Neural cell (in vitro differentiated cells): ENCODE measurements around the gene BIRC5. TPM values are rescaled to one million over a fixed set of nuclear protein-coding genes. Genes with fewer than 3 reads are reported as not detected.

Source experiments
- H2AFZ ChIP-seq: fragments of 200-600, 300-800 bp; sonication (generic), shearing (Covaris generic); 2 replicates; pipeline ENCODE4 v1.6.0; 2014; ENCODE audit warnings: low read depth, mild to moderate bottlenecking, antibody characterized with exemption, low read length, moderate library complexity
- H3F3A ChIP-seq: fragments of 200-600 bp; shearing (Covaris generic); 2 replicates; pipeline ENCODE4 v1.6.1; 2016; ENCODE audit warnings: mild to moderate bottlenecking, moderate library complexity, mixed read lengths, antibody characterized with exemption, low read length; ENCODE audit not compliant: insufficient read depth, poor library complexity, severe bottlenecking
- H3K27ac ChIP-seq: fragments of 200-600, 300-800 bp; sonication (generic), shearing (Covaris generic); 2 replicates; pipeline ENCODE4 v1.5.1; 2014; ENCODE audit warnings: mild to moderate bottlenecking, low read length, moderate library complexity
- H3K27me3 ChIP-seq: fragments of 300-800, 200-600 bp; sonication (generic), shearing (Covaris generic); 2 replicates; pipeline ENCODE4 v1.6.0; 2014; ENCODE audit warnings: mild to moderate bottlenecking, low read depth, low read length, moderate library complexity; ENCODE audit not compliant: insufficient read depth
- H3K36me3 ChIP-seq: fragments of 300-800, 200-600 bp; sonication (generic), shearing (Covaris generic); 2 replicates; pipeline ENCODE4 v1.5.1; 2014; ENCODE audit warnings: mild to moderate bottlenecking, antibody characterized with exemption, low read length, moderate library complexity; ENCODE audit not compliant: insufficient read depth
- H3K4me2 ChIP-seq: fragments of 300-800, 200-600 bp; sonication (generic), shearing (Covaris generic); 2 replicates; pipeline ENCODE4 v1.6.0; 2014; ENCODE audit warnings: mild to moderate bottlenecking, low read length
- H3K4me3 ChIP-seq: fragments of 300-800, 200-600 bp; sonication (generic), shearing (Covaris generic); 2 replicates; pipeline ENCODE4 v1.5.1; 2014; ENCODE audit warnings: mild to moderate bottlenecking, low read length, moderate library complexity
- H3K79me2 ChIP-seq: fragments of 200-600 bp; shearing (Covaris generic); replicated peaks from 2 replicates; pipeline ENCODE4 v1.6.0; 2014; ENCODE audit warnings: mild to moderate bottlenecking, low read length, moderate library complexity; ENCODE audit not compliant: insufficient read depth
- H3K9ac ChIP-seq: fragments of 300-800, 200-600 bp; sonication (generic), shearing (Covaris generic); 2 replicates; pipeline ENCODE4 v1.6.1; 2016; ENCODE audit warnings: mild to moderate bottlenecking, low read length, mixed read lengths
- H3K9me2 ChIP-seq: fragments of 200-600 bp; shearing (Covaris generic); 2 replicates; pipeline ENCODE4 v1.6.1; 2016; ENCODE audit warnings: mild to moderate bottlenecking, low read length, mixed read lengths; ENCODE audit not compliant: insufficient read depth
- H3K9me3 ChIP-seq: fragments of 200-600, 300-800 bp; sonication (generic), shearing (Covaris generic); 2 replicates; pipeline ENCODE4 v1.6.1; 2016; ENCODE audit warnings: mild to moderate bottlenecking, mixed run types, low read length, moderate library complexity, mixed read lengths
- H4K20me1 ChIP-seq: fragments of 200-600 bp; shearing (Covaris generic); 2 replicates; pipeline ENCODE4 v1.6.1; 2016; ENCODE audit warnings: mild to moderate bottlenecking, mixed run types; ENCODE audit not compliant: insufficient read depth
- CTCF ChIP-seq: fragments of 450-650 bp; IDR thresholded peaks from 2 replicates; pipeline ENCODE4 v1.5.1; 2014; ENCODE audit warnings: antibody characterized with exemption, mild to moderate bottlenecking, moderate library complexity; ENCODE audit not compliant: poor library complexity, severe bottlenecking
- EP300 ChIP-seq: fragments of 450-650 bp; conservative IDR thresholded peaks from 2 replicates; pipeline ENCODE4 v1.6.1; 2014; ENCODE audit warnings: antibody characterized with exemption, mild to moderate bottlenecking, moderate library complexity; ENCODE audit not compliant: poor library complexity, severe bottlenecking
- EZH2 ChIP-seq: fragments of 200-600, 300-800 bp; shearing (Covaris generic), sonication (generic); IDR thresholded peaks from 2 replicates; pipeline ENCODE4 v1.6.1; 2014; ENCODE audit warnings: antibody characterized with exemption, low read length, borderline replicate concordance, mild to moderate bottlenecking; ENCODE audit not compliant: insufficient read depth, poor library complexity, severe bottlenecking
- MXI1 ChIP-seq: fragments of 450-650 bp; conservative IDR thresholded peaks from 2 replicates; pipeline ENCODE4 v1.6.1; 2014; ENCODE audit warnings: antibody characterized with exemption, mild to moderate bottlenecking; ENCODE audit not compliant: poor library complexity, severe bottlenecking
- POLR2AphosphoS5 ChIP-seq: IDR thresholded peaks from 2 replicates; pipeline ENCODE4 v1.6.1; 2012
- RAD21 ChIP-seq: fragments of 450-650 bp; conservative IDR thresholded peaks from 2 replicates; pipeline ENCODE4 v1.6.1; 2014; ENCODE audit warnings: antibody characterized with exemption, mild to moderate bottlenecking, moderate library complexity
- REST ChIP-seq: IDR thresholded peaks from 2 replicates; pipeline ENCODE4 v1.6.1; 2012; ENCODE audit warnings: borderline replicate concordance
- SMC3 ChIP-seq: fragments of 450-650 bp; conservative IDR thresholded peaks from 2 replicates; pipeline ENCODE4 v1.6.1; 2014; ENCODE audit warnings: antibody characterized with exemption, mild to moderate bottlenecking, moderate library complexity; ENCODE audit not compliant: poor library complexity
- TAF1 ChIP-seq: IDR thresholded peaks from 2 replicates; pipeline ENCODE4 v1.6.1; 2012; ENCODE audit warnings: low read depth
- polyA plus RNA-seq: library from polyadenylated mRNA; depleted of rRNA; stranded (reverse); fragments of >200 nt; gene quantifications from 2 replicates; pipeline ENCODE4 v1.2.3, GENCODE V29; 2014

The BIRC5 gene
- polyA plus RNA-seq, 1 donor from 2014 or later: 1.4 TPM

- H2AFZ ChIP-seq: no peak overlapping the region
- H3K4me3 ChIP-seq: no peak overlapping the region
- no peak overlapping the region for H3K4me2 ChIP-seq
- H3K79me2 ChIP-seq: no peaks in the 10 kb centered on the region
- H3K27me3 ChIP-seq: no peaks in the 10 kb centered on the region
- TF ChIP-seq EP300: no peak
- TF ChIP-seq SMC3: no peak
- no peak for TF ChIP-seq RAD21
- no peak for TF ChIP-seq EZH2
- no peak for TF ChIP-seq POLR2AphosphoS5
- no peak for TF ChIP-seq MXI1
- no peak for TF ChIP-seq TAF1
- TF ChIP-seq CTCF: no peak
- TF ChIP-seq REST: no peak
- H3K9me2 ChIP-seq: no peaks in the 10 kb centered on the region
- no peaks in the 10 kb centered on the region for H3K36me3 ChIP-seq
- H3K27ac ChIP-seq: no peak overlapping the region
- no peak overlapping the region for H3K9ac ChIP-seq
- no peaks in the 10 kb centered on the region for H3F3A ChIP-seq
- H4K20me1 ChIP-seq: no peaks in the 10 kb centered on the region
- H3K9me3 ChIP-seq: no peaks in the 10 kb centered on the region
These were observed 7.8 kb upstream of the BIRC5 start for GRCh38 chr17:78206298-78206697.

- TF ChIP-seq MXI1: no peak
- TF ChIP-seq CTCF: no peak
- TF ChIP-seq SMC3: no peak
- no peak for TF ChIP-seq TAF1
- no peak for TF ChIP-seq POLR2AphosphoS5
- no peak for TF ChIP-seq REST
- TF ChIP-seq EZH2: no peak
- no peak for TF ChIP-seq EP300
- no peak for TF ChIP-seq RAD21
- Histone ChIP-seq H3K4me3 (no peak overlapping the region), H4K20me1 (no peaks in the 10 kb centered on the region), H3F3A (no peaks in the 10 kb centered on the region), H3K36me3 (no peaks in the 10 kb centered on the region), H2AFZ (no peak overlapping the region), H3K9me3 (no peaks in the 10 kb centered on the region), H3K9ac (no peak overlapping the region), H3K9me2 (no peaks in the 10 kb centered on the region), H3K27me3 (no peaks in the 10 kb centered on the region), H3K79me2 (no peaks in the 10 kb centered on the region), H3K4me2 (no peak overlapping the region), H3K27ac (no peak overlapping the region)
These were observed 5.6 kb upstream of the BIRC5 start for GRCh38 chr17:78208486-78208885.
